GM21390 (cell line): Measurements from ENCODE around the gene BNIP1.
"Not testable (repeated sequence)": the region's sequence is repeated elsewhere in the genome, so short reads cannot be mapped to it uniquely, and the experiment has no call there.

Source experiments
- ATAC-seq: cut with Tn5 transposase; IDR thresholded peaks from one replicate; pipeline ENCODE4 v1.9.1; 2021; ENCODE audit not compliant: unreplicated experiment

BNIP1 gene

GRCh38 chr5:173144200-173145176 is at the start of gene BNIP1:
BNIP1 (plus strand) TSS chr5:173144531; CDS start chr5:173144546, 15 bp downstream.
- peak; percentile 83 for ATAC-seq

- ATAC-seq = no peak
These were observed 45.5 kb upstream of the BNIP1 start for GRCh38 chr5:173098787-173099186.

- no peak for ATAC-seq
These were observed 44.9 kb upstream of the BNIP1 start for GRCh38 chr5:173099461-173099860.

- ATAC-seq = no peak
These were observed 43.1 kb upstream of the BNIP1 start for GRCh38 chr5:173101245-173101644.

- no peak for ATAC-seq
These were observed 40.9 kb upstream of the BNIP1 start for GRCh38 chr5:173103411-173103810.

GRCh38 chr5:173108914-173109313 is 35.4 kb upstream of the BNIP1 start:
- no peak for ATAC-seq

- ATAC-seq = no peak
These were observed 29.8 kb upstream of the BNIP1 start for GRCh38 chr5:173114536-173114935.

- ATAC-seq = no peak
These were observed 24.6 kb upstream of the BNIP1 start for GRCh38 chr5:173119719-173120118.

GRCh38 chr5:173123416-173123815 is 20.9 kb upstream of the BNIP1 start:
- ATAC-seq = no peak

GRCh38 chr5:173132166-173132565 is 12.2 kb upstream of the BNIP1 start:
- ATAC-seq = not testable (repeated sequence)

- no peak for ATAC-seq
These were observed 5.6 kb upstream of the BNIP1 start for GRCh38 chr5:173138707-173139106.

- ATAC-seq = no peak
These were observed 4.7 kb upstream of the BNIP1 start for GRCh38 chr5:173139631-173140030.

GRCh38 chr5:173140769-173141168 is 3.6 kb upstream of the BNIP1 start:
- ATAC-seq = no peak

- ATAC-seq = no peak
These were observed 764 bp upstream of the BNIP1 start for GRCh38 chr5:173143567-173143966.

- ATAC-seq = no peak
These were observed 4.0 kb downstream of the BNIP1 start for GRCh38 chr5:173148354-173148753.

GRCh38 chr5:173152547-173152946 is 8.2 kb downstream of the BNIP1 start:
- ATAC-seq = no peak

- ATAC-seq = no peak
These were observed 9.5 kb downstream of the BNIP1 start for GRCh38 chr5:173153842-173154241.

GRCh38 chr5:173154619-173155018 is 10.3 kb downstream of the BNIP1 start:
- ATAC-seq = not testable (repeated sequence)

GRCh38 chr5:173155912-173156311 is 11.6 kb downstream of the BNIP1 start:
- ATAC-seq = no peak

GRCh38 chr5:173158366-173158765 is 14.0 kb downstream of the BNIP1 start:
- no peak for ATAC-seq

- no peak for ATAC-seq
These were observed 14.9 kb downstream of the BNIP1 start for GRCh38 chr5:173159256-173159655.

GRCh38 chr5:173161148-173161547 is 16.8 kb downstream of the BNIP1 start:
- ATAC-seq = no peak

GRCh38 chr5:173163219-173163618 is 18.9 kb downstream of the BNIP1 start:
- ATAC-seq = no peak
